HG02763 (cell line): ENCODE results near the gene MALRD1.

Experiments
- ATAC-seq: cut with Tn5 transposase; IDR thresholded peaks from one replicate; pipeline ENCODE4 v1.9.1; 2021; ENCODE audit warnings: mild to moderate bottlenecking, moderate library complexity; ENCODE audit not compliant: unreplicated experiment

Gene MALRD1

GRCh38 chr10:19629567-19629966, 581.0 kb downstream of the MALRD1 start:
- ATAC-seq = no peak

DNA sequence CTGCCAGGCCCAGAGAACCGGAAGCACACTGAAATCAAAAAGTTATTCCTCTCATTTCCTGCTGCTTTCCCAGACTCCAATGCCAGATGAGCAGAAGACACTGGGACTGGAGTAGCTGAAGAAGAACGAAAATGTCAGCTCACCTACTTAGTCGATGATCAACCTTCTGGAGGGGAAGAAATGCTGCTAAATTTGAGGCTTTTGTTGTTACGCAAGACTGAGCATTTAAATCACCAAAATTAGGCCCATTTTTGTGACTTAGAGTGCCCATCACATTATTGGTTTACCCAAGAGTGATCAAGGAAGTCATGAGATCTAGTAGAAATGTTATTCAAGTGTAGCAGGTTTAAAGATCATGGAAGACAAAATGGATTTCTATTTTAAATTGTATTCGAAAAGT, 585.6 kb downstream of the MALRD1 start:
- ATAC-seq = no peak

DNA sequence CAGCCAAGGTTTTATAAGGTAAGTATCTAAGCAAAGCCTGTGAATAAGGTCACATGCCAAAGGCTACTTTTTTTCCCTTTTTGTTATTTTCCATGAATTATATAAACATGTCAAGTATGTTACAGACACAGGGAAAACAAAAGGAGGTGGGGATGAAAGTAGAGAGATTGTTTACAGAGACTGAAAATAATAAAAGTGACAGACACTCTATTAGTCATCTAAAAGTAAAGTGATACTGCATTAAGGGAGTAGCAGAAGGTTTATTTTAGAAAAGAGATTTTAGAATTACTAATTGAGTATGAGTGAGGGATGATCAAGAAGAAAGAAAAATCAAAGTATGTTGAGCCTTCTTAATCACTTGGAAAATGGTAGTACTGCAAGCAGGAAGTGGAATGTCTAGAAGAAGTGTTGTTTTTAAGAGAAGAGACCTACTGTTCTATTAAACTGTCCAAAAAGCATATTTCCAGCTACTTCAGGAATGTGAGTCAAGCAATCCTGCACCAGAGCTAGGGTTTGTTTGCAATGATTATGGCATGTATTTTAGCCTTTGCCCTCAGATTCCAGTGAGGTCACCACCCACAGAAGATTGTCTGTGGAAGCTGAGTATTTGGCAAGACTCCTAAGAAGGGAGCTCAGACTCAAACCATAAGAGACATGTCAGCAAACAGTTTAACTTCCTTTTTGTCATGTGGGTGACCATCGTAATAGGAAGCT, 589.7 kb downstream of the MALRD1 start:
- ATAC-seq = no peak

DNA sequence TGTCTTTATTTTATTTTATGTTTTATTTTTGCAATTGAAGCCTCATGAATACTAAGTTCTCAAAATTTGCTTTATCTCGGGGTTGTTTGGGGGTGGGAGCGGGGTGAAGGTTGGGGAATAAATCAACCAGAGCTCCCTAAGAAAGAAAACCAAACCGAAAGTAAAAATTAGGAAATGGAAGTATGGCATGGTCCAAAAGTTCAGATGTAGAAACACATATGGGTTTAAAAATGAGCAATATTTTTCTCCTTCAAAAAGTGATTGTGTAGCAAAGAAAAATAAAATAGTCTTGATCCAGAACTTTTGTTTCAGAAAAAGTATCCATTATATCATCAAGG, 590.3 kb downstream of the MALRD1 start:
- ATAC-seq = no peak

- ATAC-seq = no peak
Observed at GRCh38 chr10:19640566-19641263, 592.1 kb downstream of the MALRD1 start.

DNA sequence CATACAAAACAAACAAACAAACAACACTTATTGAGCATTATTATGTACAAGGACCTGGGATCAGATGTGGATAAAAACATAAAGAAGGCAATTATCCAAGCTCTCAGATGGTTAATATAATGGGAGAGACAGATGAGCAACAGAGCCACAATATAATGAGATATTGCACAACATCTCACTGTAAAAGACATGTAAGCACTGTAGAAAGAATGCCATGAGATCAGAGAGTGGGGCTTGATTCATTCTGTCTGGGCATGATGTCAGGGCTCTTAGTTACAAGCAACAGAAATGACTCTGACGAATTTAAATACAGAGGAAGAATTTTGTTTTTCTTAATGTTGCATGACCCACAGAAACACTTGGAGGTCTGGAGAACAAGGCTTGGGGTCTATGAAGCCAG, 602.9 kb downstream of the MALRD1 start:
- ATAC-seq = no peak

- no peak for ATAC-seq
Observed at GRCh38 chr10:19652750-19653149, 604.1 kb downstream of the MALRD1 start.

DNA sequence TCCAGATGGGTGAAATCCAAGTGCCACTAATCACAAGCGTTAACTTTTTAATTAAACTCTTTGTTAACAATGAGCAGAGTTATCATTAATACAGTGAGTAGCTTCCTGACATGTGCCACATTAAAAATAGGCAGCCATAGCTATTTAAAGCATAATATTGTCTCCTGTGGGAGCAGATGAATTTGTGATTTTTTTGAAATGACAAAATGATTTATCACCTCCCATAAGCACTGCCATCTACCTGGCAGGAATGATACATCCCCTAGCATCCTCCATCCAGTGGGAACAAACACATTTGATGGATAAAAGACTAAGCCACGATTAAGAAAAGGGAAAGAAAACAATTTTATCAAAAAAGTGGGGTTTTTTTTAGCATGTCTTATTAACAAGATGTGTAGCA, 605.3 kb downstream of the MALRD1 start:
- no peak for ATAC-seq

DNA sequence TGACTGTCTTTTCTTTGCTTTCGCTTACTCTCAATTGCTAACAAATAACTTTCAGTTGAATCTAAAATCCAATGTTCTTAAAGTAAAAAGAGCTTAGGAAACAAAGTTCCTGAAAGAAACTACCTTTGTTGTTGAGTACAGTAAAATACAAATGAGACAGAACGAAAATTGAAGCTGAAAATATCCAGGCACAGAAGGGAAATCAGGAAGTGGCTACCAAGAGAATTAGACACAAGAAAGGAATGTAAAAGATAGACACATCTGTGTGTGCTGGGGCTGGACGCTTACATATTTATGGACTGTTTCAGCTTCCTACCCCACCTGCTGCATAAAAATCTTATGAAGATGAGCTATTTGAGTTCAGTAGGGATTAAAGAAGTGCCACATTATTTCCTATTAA, 606.0 kb downstream of the MALRD1 start:
- ATAC-seq = no peak

- no peak for ATAC-seq
Observed at GRCh38 chr10:19656420-19657042, 607.9 kb downstream of the MALRD1 start.

- ATAC-seq = no peak
Observed at GRCh38 chr10:19658131-19658530, 609.5 kb downstream of the MALRD1 start.

DNA sequence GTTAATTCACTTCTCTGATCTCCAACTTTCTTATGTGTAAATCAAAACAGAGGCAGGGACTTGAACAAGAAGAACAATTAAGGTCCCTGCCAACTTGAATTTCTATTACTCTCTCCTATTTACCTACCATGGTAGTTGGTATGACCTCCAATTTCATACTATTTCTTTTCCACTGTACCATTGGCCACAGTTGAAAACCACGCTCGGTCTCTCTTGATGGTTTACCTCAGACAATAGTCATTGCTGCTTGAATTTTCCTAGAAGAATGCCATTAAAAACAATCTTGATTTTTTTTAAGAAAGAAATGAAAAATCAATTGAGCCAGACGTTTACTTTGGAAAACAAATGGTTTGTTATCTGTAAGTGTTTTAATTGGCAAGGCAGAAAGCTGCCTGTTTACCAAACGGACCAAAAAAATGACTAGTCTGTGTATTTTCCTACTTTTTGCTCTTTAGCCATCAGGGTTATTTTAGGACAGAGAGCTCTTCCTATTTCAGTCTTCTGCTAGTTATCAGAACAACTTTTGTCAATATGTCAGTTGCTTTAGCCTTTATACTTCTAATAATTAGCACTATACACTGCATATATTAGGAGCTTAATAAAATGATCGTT, 610.1 kb downstream of the MALRD1 start:
- no peak for ATAC-seq

DNA sequence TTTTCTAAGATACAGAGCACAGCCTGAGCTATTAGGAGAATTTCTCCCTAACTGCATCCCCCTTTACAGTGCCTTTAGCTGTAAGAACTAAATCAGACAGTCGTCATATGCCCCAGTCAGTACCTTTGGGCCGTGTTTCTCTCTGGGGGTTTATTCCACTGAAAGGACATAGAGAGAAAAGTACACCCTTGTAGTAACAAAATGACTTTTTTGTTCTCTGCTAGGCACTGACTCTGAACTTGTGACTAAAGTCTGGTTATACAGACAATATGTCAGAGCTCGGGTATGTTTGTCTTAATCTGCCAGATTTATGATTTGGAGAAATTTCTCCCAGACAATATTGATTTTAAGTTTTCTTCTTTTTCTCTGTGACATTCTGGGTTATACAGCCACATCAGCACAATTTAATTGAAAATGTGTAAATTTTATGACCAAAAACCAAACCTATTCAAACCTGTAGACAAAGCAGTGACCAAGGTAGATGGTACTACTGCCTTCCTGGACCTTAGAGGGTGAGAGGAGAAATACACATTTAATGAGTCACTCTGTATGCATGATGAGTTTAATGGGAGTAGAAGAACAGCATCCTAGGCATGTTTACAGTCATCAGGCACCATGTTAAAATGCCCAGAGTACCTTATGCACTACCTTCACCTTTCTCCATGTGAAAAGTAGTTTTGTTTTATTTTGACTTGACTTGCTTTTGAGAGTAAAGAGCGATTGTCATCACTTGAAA, 611.5 kb downstream of the MALRD1 start:
- no peak for ATAC-seq

GRCh38 chr10:19663344-19663743, 614.7 kb downstream of the MALRD1 start:
- ATAC-seq = no peak

DNA sequence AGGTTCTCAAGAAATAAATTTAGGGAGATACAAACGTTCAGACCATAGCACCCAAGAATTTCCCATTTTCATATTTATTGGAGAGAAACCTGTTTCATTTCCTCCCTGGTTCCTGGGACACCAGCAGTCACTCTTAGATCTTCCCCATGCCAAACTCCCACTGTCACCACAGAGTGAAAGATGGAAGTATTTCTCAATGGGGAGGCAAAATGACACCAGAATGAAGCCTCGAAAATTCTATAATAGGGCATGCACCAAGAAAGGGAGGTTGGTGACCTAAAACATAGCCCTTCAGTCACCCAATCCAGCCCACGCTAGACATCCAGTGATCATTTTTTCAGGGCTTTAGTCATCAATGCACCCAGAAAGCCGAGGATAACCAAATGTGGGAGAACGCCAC, 619.5 kb downstream of the MALRD1 start:
- ATAC-seq = no peak

DNA sequence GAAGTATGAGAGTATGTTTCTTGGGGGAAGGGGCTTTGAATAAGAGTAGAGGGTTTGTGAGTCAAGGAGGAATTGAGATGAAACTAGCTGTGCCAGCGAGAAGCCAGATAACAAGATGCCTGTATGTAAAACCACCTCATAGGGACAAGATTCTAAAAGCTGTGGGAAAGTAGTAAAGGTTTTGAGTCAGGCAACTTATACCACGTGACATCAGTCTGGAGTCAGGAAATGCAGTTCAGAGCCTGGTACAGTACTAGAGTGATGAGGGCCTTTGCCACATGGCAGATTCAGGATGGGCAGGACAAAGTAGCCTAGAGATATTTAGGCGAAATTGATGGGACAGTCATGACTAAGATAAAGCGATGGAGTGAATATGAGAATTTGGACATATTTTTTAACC, 627.5 kb downstream of the MALRD1 start:
- no peak for ATAC-seq

DNA sequence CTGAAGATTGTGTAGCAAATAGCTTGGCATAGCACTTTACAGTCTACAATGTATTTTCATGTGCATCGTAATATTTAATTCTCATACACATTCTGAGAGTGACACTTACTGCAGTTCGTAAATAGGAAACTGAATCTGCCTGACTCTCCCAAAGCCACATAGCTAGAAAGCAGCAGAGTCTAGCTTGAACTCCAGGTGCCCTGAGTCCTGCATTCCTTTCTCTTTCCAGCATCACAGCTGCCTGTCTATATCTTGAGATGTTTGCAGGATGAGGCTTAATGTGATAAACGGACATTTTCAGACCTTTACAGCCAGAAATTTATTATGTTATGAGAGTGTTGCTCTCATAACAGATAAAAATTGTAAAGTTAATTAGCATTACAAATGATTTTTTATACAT, 634.8 kb downstream of the MALRD1 start:
- ATAC-seq = no peak

GRCh38 chr10:19683960-19684359, 635.4 kb downstream of the MALRD1 start:
- ATAC-seq = no peak

DNA sequence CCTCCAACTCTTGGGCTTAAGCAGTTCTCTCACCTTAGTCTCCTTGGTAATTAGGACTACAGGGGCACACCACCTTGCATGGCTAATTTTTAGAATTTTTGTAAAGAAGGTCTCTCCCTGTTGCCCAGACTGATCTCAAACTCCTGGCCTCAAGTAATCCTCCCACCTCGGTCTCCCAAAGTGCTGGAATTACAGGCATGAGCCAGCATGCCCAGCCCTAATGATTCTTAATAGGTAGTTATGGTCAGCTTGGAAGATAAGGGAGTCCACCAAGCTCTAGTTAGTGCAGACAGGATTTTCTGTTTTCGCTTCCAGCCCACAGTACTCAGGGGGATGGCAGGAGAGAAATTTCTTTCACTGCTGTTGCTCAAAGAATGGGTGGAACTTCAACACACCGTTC, 639.7 kb downstream of the MALRD1 start:
- no peak for ATAC-seq

DNA sequence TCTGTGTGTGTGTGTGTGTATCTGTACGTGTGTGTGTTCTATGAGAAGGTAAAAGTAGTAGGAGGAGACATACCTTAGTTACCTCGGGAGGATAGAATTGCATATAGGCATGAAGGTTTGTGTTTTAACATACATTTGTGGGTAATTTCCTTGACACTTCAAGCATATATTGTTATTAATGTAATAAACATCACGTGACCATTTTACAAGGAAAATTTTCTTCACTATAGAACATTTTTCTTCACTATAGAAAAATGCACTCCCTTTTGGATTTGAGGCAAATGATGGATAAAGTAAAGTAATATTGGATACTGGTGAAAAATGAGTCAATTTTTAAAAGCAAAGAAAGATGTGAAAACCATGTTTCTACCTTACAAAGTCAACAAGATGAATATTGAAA, 640.6 kb downstream of the MALRD1 start:
- no peak for ATAC-seq

- ATAC-seq = no peak
Observed at GRCh38 chr10:19699299-19699698, 650.7 kb downstream of the MALRD1 start.
